HepG2 (cell line): ENCODE measurements around the gene GSPT1. TPM values are rescaled to one million over a fixed set of nuclear protein-coding genes. Genes with fewer than 3 reads are reported as not detected.

Experiments used
- ARHGAP35 ChIP-seq: sonication (generic); formaldehyde crosslinking; IDR thresholded peaks from 2 replicates; pipeline ENCODE4 v1.9.0; 2022; ENCODE audit warnings: mild to moderate bottlenecking, inconsistent platforms, moderate library complexity, missing genetic modification reagents, borderline replicate concordance
- DNMT3B ChIP-seq: conservative IDR thresholded peaks from 2 replicates; pipeline ENCODE4 v1.6.1; 2016; ENCODE audit warnings: missing biosample characterization, control low read depth
- EP300 ChIP-seq, 3 experiments: sonication (generic) in 1 of 3; formaldehyde crosslinking in 1 of 3; IDR thresholded peaks; 2 replicates each; pipeline versions ENCODE4 v1.5.1 to v1.6.1; 2011 to 2020; ENCODE audit warnings: low read depth in 2 of 3, low read length in 2 of 3, borderline replicate concordance in 1 of 3, improper control_type of control experiment in 1 of 3, mild to moderate bottlenecking in 1 of 3, missing genetic modification reagents in 1 of 3, moderate library complexity in 1 of 3
- GZF1 ChIP-seq: sonication (generic); formaldehyde crosslinking; IDR thresholded peaks from 2 replicates; pipeline ENCODE4 v1.5.1; 2020; ENCODE audit warnings: mild to moderate bottlenecking, missing genetic modification reagents
- KDM2A ChIP-seq: sonication (generic); formaldehyde crosslinking; IDR thresholded peaks from 2 replicates; pipeline ENCODE4 v1.4.0; 2020; ENCODE audit warnings: low read depth, missing genetic modification reagents, borderline replicate concordance
- MBD4 ChIP-seq: IDR thresholded peaks from 2 replicates; pipeline ENCODE4 v1.6.1; 2012; ENCODE audit warnings: low read length, inconsistent platforms, borderline replicate concordance
- NCOA1 ChIP-seq: sonication (generic); formaldehyde crosslinking; IDR thresholded peaks from 2 replicates; pipeline ENCODE4 v1.9.0; 2021; ENCODE audit warnings: missing genetic modification reagents
- NFKBIZ ChIP-seq: IDR thresholded peaks from 2 replicates; pipeline ENCODE4 v1.6.1; 2018; ENCODE audit warnings: missing genetic modification reagents, missing compliant biosample characterization
- SIN3A ChIP-seq: IDR thresholded peaks from 2 replicates; pipeline ENCODE4 v1.6.1; 2011; ENCODE audit warnings: low read depth, mild to moderate bottlenecking, control low read depth, low read length, borderline replicate concordance
- SOX6 ChIP-seq, 2 experiments: fragments of 450-650 bp in 1 of 2; sonication (generic) in 1 of 2; formaldehyde crosslinking in 1 of 2; IDR thresholded peaks; 2 replicates each; pipeline versions ENCODE4 v1.4.0 to v1.6.1; 2017 to 2020; ENCODE audit warnings: antibody characterized with exemption in 1 of 2, mild to moderate bottlenecking in 1 of 2, missing genetic modification reagents in 1 of 2
- SRF ChIP-seq: IDR thresholded peaks from 2 replicates; pipeline ENCODE4 v1.6.1; 2011; ENCODE audit warnings: mild to moderate bottlenecking, low read depth, low read length, moderate library complexity
- ZBTB7A ChIP-seq: sonication (generic); formaldehyde crosslinking; IDR thresholded peaks from 2 replicates; pipeline ENCODE4 v1.8.0; 2022; ENCODE audit warnings: mild to moderate bottlenecking, missing genetic modification reagents
- ZMYM3 ChIP-seq: sonication (generic); formaldehyde crosslinking; IDR thresholded peaks from 2 replicates; pipeline ENCODE4 v1.5.1; 2020; ENCODE audit warnings: mild to moderate bottlenecking, missing genetic modification reagents
- ZNF292 ChIP-seq: sonication (generic); formaldehyde crosslinking; IDR thresholded peaks from 2 replicates; pipeline ENCODE4 v1.8.1; 2022; ENCODE audit warnings: mild to moderate bottlenecking, low read depth, missing genetic modification reagents, borderline replicate concordance
- ZNF501 ChIP-seq: sonication (generic); formaldehyde crosslinking; IDR thresholded peaks from 2 replicates; pipeline ENCODE4 v1.5.1; 2020; ENCODE audit warnings: mild to moderate bottlenecking, moderate library complexity, missing genetic modification reagents
- polyA plus RNA-seq, 8 experiments: library from polyadenylated mRNA; depleted of rRNA in 3 of 8; stranded (reverse) in 7 of 8; unstranded in 1 of 8; fragments of >200 nt; fragmentation: Illumina TruSeq in 4 of 8; extraction: Trizol in 4 of 8; gene quantifications; 2 replicates each; pipeline versions ENCODE4 v1.2.1 to v1.2.3, GENCODE V29; 2011 to 2016; ENCODE audit warnings: low read depth in 4 of 8, missing spikeins in 1 of 8, mixed read lengths in 1 of 8; ENCODE audit not compliant: insufficient read depth in 1 of 8
- total RNA-seq, 5 experiments: library from RNA; depleted of rRNA; stranded (reverse); fragments of >200 nt; fragmentation: Illumina TruSeq; extraction: Trizol; gene quantifications; 2 replicates each; pipeline ENCODE4 v1.2.3, GENCODE V29; 2016; ENCODE audit warnings: low read depth in 1 of 5
- TF ChIP-seq, protein P1 (sequence below): sonication (generic); formaldehyde crosslinking; IDR thresholded peaks from 2 replicates; pipeline ENCODE4 v1.5.0; 2020; ENCODE audit warnings: missing genetic modification reagents
- TF ChIP-seq, protein P2 (sequence below): sonication (generic); formaldehyde crosslinking; IDR thresholded peaks from 2 replicates; pipeline ENCODE4 v1.5.1; 2020; ENCODE audit warnings: mild to moderate bottlenecking, missing genetic modification reagents
- TF ChIP-seq, protein P3 (sequence below): sonication (generic); formaldehyde crosslinking; IDR thresholded peaks from 2 replicates; pipeline ENCODE4 v1.8.1; 2023; ENCODE audit warnings: mild to moderate bottlenecking, missing genetic modification reagents
- TF ChIP-seq, protein P4 (sequence below): sonication (generic); formaldehyde crosslinking; IDR thresholded peaks from 2 replicates; pipeline ENCODE4 v1.4.0; 2020; ENCODE audit warnings: missing genetic modification reagents

Gene GSPT1
- total and polyA plus RNA-seq, 2 of the 13 experiments (the other 11 are each of a cell fraction or from before 2014, with no cell fraction given) = 120 to 316 TPM

DNA sequence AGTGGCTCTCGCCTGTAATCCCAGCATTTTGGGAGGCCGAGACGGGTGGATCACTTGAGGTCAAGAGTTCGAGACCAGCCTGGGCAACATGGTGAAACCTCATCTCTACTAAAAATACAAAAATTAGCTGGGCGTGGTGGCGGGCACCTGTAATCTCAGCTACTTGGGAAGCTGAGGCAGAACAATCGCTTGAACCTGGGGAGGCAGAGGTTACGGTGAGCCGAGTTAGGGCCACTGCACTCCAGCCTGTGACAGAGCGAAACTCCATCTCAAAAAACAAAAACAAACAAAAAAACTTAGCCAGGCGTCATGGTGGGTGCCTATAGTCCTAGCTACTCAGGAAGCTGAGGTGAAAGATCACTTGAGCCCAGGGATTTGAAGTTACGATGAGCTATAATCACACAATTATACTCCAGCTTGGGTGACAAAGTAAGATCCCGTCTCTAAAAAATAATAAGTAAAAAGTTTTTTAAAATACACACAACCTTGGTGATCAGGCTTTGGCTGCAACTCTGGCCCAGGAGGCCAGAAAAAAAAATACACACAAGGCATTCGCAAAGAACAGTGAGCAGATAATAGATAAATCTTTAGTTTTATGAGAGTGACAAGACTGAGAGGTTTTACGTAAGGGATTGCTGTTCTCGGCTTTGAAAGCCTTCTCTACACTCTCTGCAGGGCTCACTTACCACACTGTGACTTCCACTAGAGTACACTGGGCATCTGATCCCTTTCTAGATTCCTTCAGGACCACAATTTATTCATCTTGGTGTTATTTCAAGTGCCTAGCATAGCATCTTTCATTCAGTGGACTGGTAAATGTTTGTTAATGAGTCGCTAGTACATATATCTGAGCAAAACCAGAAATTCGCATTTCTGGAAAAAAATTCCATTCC lies 5.9 kb downstream of the GSPT1 start (continued):
- TF ChIP-seq, protein P1, sequence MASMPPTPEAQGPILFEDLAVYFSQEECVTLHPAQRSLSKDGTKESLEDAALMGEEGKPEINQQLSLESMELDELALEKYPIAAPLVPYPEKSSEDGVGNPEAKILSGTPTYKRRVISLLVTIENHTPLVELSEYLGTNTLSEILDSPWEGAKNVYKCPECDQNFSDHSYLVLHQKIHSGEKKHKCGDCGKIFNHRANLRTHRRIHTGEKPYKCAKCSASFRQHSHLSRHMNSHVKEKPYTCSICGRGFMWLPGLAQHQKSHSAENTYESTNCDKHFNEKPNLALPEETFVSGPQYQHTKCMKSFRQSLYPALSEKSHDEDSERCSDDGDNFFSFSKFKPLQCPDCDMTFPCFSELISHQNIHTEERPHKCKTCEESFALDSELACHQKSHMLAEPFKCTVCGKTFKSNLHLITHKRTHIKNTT = no peak
- TF ChIP-seq ZNF292 (CRISPR knock-in tag) = 0 out of 2 replicates have a peak, but pooled peaks have one; percentile 47
- no peak for TF ChIP-seq GZF1 (CRISPR knock-in tag)
- TF ChIP-seq ZNF501 (CRISPR knock-in tag) = no peak
- TF ChIP-seq, protein P2, sequence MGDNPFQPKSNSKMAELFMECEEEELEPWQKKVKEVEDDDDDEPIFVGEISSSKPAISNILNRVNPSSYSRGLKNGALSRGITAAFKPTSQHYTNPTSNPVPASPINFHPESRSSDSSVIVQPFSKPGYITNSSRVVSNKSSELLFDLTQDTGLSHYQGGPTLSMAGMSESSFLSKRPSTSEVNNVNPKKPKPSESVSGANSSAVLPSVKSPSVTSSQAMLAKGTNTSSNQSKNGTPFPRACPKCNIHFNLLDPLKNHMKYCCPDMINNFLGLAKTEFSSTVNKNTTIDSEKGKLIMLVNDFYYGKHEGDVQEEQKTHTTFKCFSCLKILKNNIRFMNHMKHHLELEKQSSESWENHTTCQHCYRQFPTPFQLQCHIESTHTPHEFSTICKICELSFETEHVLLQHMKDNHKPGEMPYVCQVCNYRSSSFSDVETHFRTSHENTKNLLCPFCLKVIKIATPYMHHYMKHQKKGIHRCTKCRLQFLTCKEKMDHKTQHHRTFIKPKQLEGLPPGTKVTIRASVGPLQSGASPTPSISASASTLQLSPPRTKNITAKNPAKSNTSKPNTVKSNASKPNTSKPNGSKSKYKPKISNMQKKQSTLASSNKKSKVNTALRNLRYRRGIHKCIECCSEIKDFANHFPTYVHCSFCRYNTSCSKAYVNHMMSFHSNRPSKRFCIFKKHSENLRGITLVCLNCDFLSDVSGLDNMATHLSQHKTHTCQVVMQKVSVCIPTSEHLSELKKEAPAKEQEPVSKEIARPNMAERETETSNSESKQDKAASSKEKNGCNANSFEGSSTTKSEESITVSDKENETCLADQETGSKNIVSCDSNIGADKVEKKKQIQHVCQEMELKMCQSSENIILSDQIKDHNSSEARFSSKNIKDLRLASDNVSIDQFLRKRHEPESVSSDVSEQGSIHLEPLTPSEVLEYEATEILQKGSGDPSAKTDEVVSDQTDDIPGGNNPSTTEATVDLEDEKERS (CRISPR knock-in tag) = no peak
- TF ChIP-seq DNMT3B (CRISPR knock-in tag) = no peak
- TF ChIP-seq EP300 (IDR thresholded peaks at IDR 0.05; ENCODE audit: low read depth in 2 of 2, low read length in 2 of 2) = no peak
- TF ChIP-seq EP300 (CRISPR knock-in tag; IDR thresholded peaks at IDR 0.05; ENCODE audit: borderline replicate concordance) = no peak
- TF ChIP-seq ARHGAP35 (CRISPR knock-in tag) = no peak
- TF ChIP-seq, protein P3, sequence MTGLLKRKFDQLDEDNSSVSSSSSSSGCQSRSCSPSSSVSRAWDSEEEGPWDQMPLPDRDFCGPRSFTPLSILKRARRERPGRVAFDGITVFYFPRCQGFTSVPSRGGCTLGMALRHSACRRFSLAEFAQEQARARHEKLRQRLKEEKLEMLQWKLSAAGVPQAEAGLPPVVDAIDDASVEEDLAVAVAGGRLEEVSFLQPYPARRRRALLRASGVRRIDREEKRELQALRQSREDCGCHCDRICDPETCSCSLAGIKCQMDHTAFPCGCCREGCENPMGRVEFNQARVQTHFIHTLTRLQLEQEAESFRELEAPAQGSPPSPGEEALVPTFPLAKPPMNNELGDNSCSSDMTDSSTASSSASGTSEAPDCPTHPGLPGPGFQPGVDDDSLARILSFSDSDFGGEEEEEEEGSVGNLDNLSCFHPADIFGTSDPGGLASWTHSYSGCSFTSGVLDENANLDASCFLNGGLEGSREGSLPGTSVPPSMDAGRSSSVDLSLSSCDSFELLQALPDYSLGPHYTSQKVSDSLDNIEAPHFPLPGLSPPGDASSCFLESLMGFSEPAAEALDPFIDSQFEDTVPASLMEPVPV (CRISPR knock-in tag) = no peak
- TF ChIP-seq SOX6 (IDR thresholded peaks at IDR 0.05) = no peak
- TF ChIP-seq SOX6 (CRISPR knock-in tag; IDR thresholded peaks at IDR 0.05) = 0 out of 2 replicates have a peak, but pooled peaks have one; percentile 13
- TF ChIP-seq SRF = no peak
- TF ChIP-seq, protein P4, sequence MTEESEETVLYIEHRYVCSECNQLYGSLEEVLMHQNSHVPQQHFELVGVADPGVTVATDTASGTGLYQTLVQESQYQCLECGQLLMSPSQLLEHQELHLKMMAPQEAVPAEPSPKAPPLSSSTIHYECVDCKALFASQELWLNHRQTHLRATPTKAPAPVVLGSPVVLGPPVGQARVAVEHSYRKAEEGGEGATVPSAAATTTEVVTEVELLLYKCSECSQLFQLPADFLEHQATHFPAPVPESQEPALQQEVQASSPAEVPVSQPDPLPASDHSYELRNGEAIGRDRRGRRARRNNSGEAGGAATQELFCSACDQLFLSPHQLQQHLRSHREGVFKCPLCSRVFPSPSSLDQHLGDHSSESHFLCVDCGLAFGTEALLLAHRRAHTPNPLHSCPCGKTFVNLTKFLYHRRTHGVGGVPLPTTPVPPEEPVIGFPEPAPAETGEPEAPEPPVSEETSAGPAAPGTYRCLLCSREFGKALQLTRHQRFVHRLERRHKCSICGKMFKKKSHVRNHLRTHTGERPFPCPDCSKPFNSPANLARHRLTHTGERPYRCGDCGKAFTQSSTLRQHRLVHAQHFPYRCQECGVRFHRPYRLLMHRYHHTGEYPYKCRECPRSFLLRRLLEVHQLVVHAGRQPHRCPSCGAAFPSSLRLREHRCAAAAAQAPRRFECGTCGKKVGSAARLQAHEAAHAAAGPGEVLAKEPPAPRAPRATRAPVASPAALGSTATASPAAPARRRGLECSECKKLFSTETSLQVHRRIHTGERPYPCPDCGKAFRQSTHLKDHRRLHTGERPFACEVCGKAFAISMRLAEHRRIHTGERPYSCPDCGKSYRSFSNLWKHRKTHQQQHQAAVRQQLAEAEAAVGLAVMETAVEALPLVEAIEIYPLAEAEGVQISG (CRISPR knock-in tag) = no peak
- peak; percentile 45; the same call in 1 of the 2 replicates for TF ChIP-seq ZMYM3 (CRISPR knock-in tag)
- no peak for TF ChIP-seq NFKBIZ (CRISPR knock-in tag)
- TF ChIP-seq ZBTB7A (CRISPR knock-in tag) = no peak
- TF ChIP-seq SIN3A = no peak
- no peak for TF ChIP-seq MBD4
- no peak for TF ChIP-seq NCOA1
- no peak for TF ChIP-seq KDM2A (CRISPR knock-in tag)
